Stimulated activated naive CD4-positive, alpha-beta T cell (primary cell): ENCODE data around the gene USP37.
A peak's percentile ranks its signal among the peaks of the same experiment; 100 is the strongest.
"Not testable (repeated sequence)": the region's sequence is repeated elsewhere in the genome, so short reads cannot be mapped to it uniquely, and the experiment has no call there.

Experiments
- DNase-seq, 6 experiments: peaks; one replicate each; lab custom pipeline; 2025; lab: John Stamatoyannopoulos, UW

The USP37 gene

GRCh38 chr2:218555527-218555926 is 12.6 kb downstream of the USP37 start:
- DNase-seq, result no peak

- DNase-seq, result not testable (repeated sequence)
These were observed 13.9 kb downstream of the USP37 start for GRCh38 chr2:218554225-218554624.

GRCh38 chr2:218547978-218548377 is 20.2 kb downstream of the USP37 start:
- DNase-seq, result no peak

GRCh38 chr2:218547511-218547910 is 20.6 kb downstream of the USP37 start:
- DNase-seq, result no peak

- DNase-seq, result no peak
These were observed 22.1 kb downstream of the USP37 start for GRCh38 chr2:218546012-218546411.

- DNase-seq, result no peak
These were observed 28.1 kb downstream of the USP37 start for GRCh38 chr2:218540015-218540414.

GRCh38 chr2:218536804-218537494 is 31.2 kb downstream of the USP37 start:
- no peak for DNase-seq

- DNase-seq, result no peak
These were observed 38.2 kb downstream of the USP37 start for GRCh38 chr2:218529990-218530389.

- not testable (repeated sequence) for DNase-seq
These were observed 39.7 kb downstream of the USP37 start for GRCh38 chr2:218528409-218528808.

GRCh38 chr2:218523651-218524050 is 44.5 kb downstream of the USP37 start:
- no peak for DNase-seq

- DNase-seq, result no peak
These were observed 49.3 kb downstream of the USP37 start for GRCh38 chr2:218518876-218519275.

GRCh38 chr2:218517434-218518206 is 50.5 kb downstream of the USP37 start:
- DNase-seq, result no peak

GRCh38 chr2:218516614-218517013 is 51.5 kb downstream of the USP37 start:
- peak in 2 of 6 experiments; percentile 21 to 28 for DNase-seq

- no peak for DNase-seq
These were observed 54.5 kb downstream of the USP37 start for GRCh38 chr2:218513676-218514075.

- DNase-seq, result no peak
These were observed 59.9 kb downstream of the USP37 start for GRCh38 chr2:218508299-218508698.

- DNase-seq, result no peak
These were observed 62.3 kb downstream of the USP37 start for GRCh38 chr2:218505754-218506371.

GRCh38 chr2:218501665-218502064 is 66.5 kb downstream of the USP37 start:
- no peak for DNase-seq

- no peak for DNase-seq
These were observed 67.6 kb downstream of the USP37 start for GRCh38 chr2:218500501-218501060.

- DNase-seq, result no peak
These were observed 82.0 kb downstream of the USP37 start for GRCh38 chr2:218485986-218486667.

GRCh38 chr2:218482651-218483050 is 85.5 kb downstream of the USP37 start:
- DNase-seq, result no peak

GRCh38 chr2:218479595-218479994 is 88.6 kb downstream of the USP37 start:
- no peak for DNase-seq

- DNase-seq, result no peak
These were observed 89.6 kb downstream of the USP37 start for GRCh38 chr2:218478544-218478943.
